Neural cell (in vitro differentiated cells): ENCODE measurements around the gene RNF227.

Experiments
- EP300 ChIP-seq: fragments of 450-650 bp; conservative IDR thresholded peaks from 2 replicates; pipeline ENCODE4 v1.6.1; 2014; ENCODE audit warnings: antibody characterized with exemption, mild to moderate bottlenecking, moderate library complexity; ENCODE audit not compliant: poor library complexity, severe bottlenecking
- EZH2 ChIP-seq: fragments of 200-600, 300-800 bp; shearing (Covaris generic), sonication (generic); IDR thresholded peaks from 2 replicates; pipeline ENCODE4 v1.6.1; 2014; ENCODE audit warnings: antibody characterized with exemption, low read length, borderline replicate concordance, mild to moderate bottlenecking; ENCODE audit not compliant: insufficient read depth, poor library complexity, severe bottlenecking
- POLR2AphosphoS5 ChIP-seq: IDR thresholded peaks from 2 replicates; pipeline ENCODE4 v1.6.1; 2012
- RAD21 ChIP-seq: fragments of 450-650 bp; conservative IDR thresholded peaks from 2 replicates; pipeline ENCODE4 v1.6.1; 2014; ENCODE audit warnings: antibody characterized with exemption, mild to moderate bottlenecking, moderate library complexity
- SMC3 ChIP-seq: fragments of 450-650 bp; conservative IDR thresholded peaks from 2 replicates; pipeline ENCODE4 v1.6.1; 2014; ENCODE audit warnings: antibody characterized with exemption, mild to moderate bottlenecking, moderate library complexity; ENCODE audit not compliant: poor library complexity
- TAF1 ChIP-seq: IDR thresholded peaks from 2 replicates; pipeline ENCODE4 v1.6.1; 2012; ENCODE audit warnings: low read depth
- TF ChIP-seq, protein P1 (sequence below): fragments of 450-650 bp; IDR thresholded peaks from 2 replicates; pipeline ENCODE4 v1.5.1; 2014; ENCODE audit warnings: antibody characterized with exemption, mild to moderate bottlenecking, moderate library complexity; ENCODE audit not compliant: poor library complexity, severe bottlenecking

- TF ChIP-seq EZH2 (no peak), RAD21 (no peak), TAF1 (no peak), POLR2AphosphoS5 (no peak), EP300 (no peak), SMC3 (no peak)
- TF ChIP-seq, protein P1, sequence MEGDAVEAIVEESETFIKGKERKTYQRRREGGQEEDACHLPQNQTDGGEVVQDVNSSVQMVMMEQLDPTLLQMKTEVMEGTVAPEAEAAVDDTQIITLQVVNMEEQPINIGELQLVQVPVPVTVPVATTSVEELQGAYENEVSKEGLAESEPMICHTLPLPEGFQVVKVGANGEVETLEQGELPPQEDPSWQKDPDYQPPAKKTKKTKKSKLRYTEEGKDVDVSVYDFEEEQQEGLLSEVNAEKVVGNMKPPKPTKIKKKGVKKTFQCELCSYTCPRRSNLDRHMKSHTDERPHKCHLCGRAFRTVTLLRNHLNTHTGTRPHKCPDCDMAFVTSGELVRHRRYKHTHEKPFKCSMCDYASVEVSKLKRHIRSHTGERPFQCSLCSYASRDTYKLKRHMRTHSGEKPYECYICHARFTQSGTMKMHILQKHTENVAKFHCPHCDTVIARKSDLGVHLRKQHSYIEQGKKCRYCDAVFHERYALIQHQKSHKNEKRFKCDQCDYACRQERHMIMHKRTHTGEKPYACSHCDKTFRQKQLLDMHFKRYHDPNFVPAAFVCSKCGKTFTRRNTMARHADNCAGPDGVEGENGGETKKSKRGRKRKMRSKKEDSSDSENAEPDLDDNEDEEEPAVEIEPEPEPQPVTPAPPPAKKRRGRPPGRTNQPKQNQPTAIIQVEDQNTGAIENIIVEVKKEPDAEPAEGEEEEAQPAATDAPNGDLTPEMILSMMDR, result no peak
Observed at GRCh38 chr17:7878234-7878633, 37.9 kb downstream of the RNF227 start.
